GM21576 (cell line): ENCODE measurements around the gene STS.
"Not testable (repeated sequence)": the region's sequence is repeated elsewhere in the genome, so short reads cannot be mapped to it uniquely, and the experiment has no call there.

Source experiments
- ATAC-seq: cut with Tn5 transposase; IDR thresholded peaks from one replicate; pipeline ENCODE4 v1.9.1; 2021; ENCODE audit warnings: mild to moderate bottlenecking, moderate library complexity; ENCODE audit not compliant: unreplicated experiment

Gene STS

DNA sequence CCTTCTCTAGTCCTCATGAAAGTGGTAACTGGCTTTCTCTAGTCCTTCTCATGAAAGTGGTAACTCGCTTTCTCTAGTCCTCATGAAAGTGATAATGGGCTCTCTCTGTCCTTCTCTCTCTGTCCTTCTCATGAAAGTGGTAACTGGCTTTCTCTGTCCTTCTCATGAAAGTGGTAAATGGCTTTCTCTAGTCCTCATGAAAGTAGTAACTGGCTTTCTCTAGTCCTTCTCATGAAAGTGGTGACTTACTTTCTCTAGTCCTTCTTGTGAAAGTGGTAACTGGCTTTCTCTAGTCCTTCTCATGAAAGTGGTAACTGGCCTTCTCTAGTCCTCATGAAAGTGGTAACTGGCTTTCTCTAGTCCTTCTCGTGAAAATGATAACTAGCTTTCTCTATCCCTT, 31.3 kb downstream of the STS start:
- ATAC-seq: not testable (repeated sequence)

DNA sequence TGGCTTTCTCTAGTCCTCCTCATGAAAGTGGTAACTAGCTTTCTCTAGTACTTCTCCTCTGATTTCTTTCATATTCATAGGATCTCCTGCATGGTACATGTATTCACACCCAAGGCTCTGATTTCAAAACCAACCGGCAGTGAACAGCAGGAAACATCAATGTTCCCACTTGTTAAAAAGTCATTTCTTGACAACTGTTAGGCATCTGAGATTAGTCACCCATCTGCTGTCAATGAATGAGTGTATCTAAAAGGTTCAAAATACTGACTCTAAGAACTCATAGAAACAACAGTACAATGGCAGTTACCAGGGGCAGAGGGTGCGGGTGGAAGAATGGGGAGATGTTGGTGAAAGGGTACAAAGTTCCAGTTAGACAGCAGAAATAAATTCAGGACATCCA, 31.9 kb downstream of the STS start:
- ATAC-seq: no peak

DNA sequence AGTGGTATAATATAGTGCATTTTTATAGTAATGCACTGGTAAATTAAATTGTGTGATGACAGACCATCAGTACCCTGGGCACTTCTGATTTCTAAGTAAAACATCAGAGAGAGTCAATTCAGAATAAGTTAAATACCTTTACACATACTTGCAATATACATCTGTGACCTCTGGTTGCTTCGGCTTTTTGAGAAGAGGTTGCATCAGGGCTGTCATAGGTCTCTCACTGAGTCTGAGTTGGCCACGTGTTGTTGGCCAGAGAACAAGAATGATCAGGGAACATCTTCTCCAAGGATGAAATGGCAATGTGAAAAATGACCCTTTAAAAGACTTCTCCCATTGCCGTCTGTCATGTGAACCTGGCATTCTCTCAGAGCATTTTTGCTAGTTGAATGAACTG, 37.3 kb downstream of the STS start:
- no peak for ATAC-seq

DNA sequence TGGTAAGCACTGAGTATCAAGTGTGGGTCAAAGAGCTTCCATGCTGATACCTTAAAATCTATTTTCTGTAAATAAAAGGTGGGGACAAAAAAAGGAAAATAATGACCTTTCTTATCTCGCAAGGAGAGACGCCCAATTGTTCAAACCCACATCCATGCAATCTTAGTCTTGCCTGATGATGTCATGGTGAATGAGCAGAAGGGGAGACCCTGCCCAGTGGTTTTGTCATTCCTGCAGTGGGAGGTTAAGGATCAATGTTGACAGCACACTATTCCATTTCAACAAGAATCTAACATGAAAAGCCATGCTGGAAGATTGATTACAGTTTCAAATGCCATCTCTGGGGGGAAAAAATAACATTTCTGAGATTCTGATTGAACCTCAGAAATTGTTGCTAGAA, 41.2 kb downstream of the STS start:
- no peak for ATAC-seq

DNA sequence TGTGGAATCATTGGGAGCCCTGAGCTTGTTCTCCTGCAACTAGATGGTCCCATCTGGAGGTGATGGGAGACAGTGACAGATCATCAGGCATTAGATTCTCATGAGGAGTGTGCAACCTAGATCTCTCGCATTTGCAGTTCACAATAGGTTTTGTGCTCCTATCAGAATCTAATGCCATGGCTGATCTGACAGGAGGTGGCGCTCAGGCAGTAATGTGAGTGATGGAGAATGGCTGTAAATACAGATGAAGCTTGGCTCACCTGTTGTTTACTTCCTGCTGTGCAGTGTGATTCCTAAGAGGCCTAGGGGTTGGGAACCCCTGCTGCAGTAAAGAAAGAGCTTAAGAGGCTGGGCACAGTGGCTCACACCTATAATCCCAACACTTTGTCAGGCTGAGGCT, 42.6 kb downstream of the STS start:
- ATAC-seq: peak; percentile 48

DNA sequence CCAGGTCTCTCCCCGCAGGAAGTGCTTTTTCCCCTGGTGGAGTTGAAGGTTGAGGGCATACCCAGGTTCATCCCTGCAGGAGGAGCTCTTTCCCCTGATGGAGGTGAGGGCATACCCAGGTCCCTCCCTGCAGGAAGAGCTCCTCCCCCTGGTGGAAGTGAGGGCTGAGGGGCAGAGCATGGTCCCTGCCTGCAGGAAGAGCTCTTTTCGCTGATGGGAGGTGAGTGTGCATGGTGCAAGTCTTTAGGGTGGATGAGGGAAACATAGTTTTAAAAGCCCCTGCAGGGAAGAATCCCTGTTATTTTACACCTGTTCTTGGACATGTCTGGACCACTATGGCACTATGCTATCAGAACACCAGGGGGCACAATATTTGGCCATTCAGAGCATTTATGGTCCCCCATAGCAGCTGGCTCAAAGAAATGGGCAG, 44.2 kb downstream of the STS start:
- ATAC-seq: no peak

DNA sequence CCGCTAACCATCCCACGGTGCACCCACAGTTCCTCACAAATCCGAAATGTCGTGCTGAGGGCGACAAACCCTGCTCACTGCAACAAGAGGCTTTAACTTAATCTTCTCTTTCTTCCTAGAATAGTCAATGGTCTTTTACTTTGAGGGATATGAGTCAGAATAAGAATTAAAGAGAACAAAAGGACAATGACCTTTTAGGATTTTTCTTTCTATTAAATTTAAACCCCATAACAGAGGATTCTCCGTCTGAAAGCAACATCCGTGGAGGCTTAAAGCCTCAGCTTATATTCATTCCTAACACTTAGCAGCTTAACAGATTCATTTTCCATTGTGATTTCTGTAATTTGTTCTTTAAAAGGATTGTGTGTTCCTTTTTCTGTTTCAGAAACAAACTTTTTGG, 45.4 kb downstream of the STS start:
- no peak for ATAC-seq

DNA sequence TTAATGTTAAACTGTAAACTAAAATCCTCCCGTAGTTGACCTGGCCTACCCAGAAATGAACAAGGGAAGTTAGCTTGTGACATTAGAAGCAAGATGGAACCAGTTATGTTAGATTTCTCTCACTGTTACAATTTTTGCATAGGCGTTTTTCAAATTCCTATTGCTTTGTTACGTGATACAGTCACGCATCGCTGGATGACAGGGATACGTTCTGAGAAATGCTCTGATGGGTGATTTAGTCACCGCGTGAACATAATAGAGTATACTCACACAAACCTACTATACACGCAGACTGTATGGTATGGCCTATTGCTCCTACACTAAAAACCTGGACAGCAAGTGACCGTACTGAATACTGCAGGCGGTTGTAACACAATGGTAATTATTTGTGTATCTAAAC, 47.1 kb downstream of the STS start:
- ATAC-seq: no peak
